ENCODE data around the gene SELENOO. TPM values are rescaled to one million over a fixed set of nuclear protein-coding genes. Genes with fewer than 3 reads are reported as not detected.

SELENOO gene
- total and polyA plus RNA-seq, 2 experiments from 2014 or later, result 31.6 to 37.7 TPM

GRCh38 chr22:50243685-50244419 lies 43.0 kb downstream of the SELENOO start:
- H3K9me3 ChIP-seq (ENCODE audit: low read depth), result no peaks in the 10 kb centered on the region
- peaks cover 15% of the 10 kb centered on the region for H4K20me1 ChIP-seq (ENCODE audit: insufficient read depth, poor library complexity, severe bottlenecking)
- H3K27ac ChIP-seq, result peak overlapping the region; percentile 98
- no peaks in the 10 kb centered on the region for H3K36me3 ChIP-seq (replicated peaks; ENCODE audit: insufficient read depth, low read depth)
- no peak for DNase-seq (ENCODE audit: low spot score)
- WGBS (ENCODE audit: low lambda C conversion rate, missing lambda C conversion rate), result 55% methylated on average over 27 of the region's 27 CpGs
- peaks cover 78% of the 10 kb centered on the region for H3K79me2 ChIP-seq
- no peaks in the 10 kb centered on the region for H3K27me3 ChIP-seq
- peak overlapping the region; percentile 92 for H2AFZ ChIP-seq
- H3K9me2 ChIP-seq (replicated peaks; ENCODE audit: insufficient read depth), result no peaks in the 10 kb centered on the region
- no peak for TF ChIP-seq CTCF (IDR thresholded peaks at IDR 0.05; ENCODE audit: poor library complexity)
- TF ChIP-seq EZH2phosphoT487 (IDR thresholded peaks at IDR 0.05; ENCODE audit: low read depth, severe bottlenecking, unreplicated experiment), result no peak
- TF ChIP-seq EZH2 (IDR thresholded peaks at IDR 0.05; ENCODE audit: borderline replicate concordance), result no peak
- peak overlapping the region; percentile 74 for H3K4me3 ChIP-seq
- H3K4me1 ChIP-seq (ENCODE audit: insufficient read depth), result peaks cover 28% of the 10 kb centered on the region
- H3K4me2 ChIP-seq, result peak overlapping the region; percentile 95

- Histone ChIP-seq H4K20me1 (ENCODE audit: insufficient read depth, poor library complexity, severe bottlenecking) (peaks cover 15% of the 10 kb centered on the region), H3K9me3 (ENCODE audit: low read depth) (no peaks in the 10 kb centered on the region), H3K4me3 (peak within 1 kb of the TSS; percentile 74), H3K36me3 (replicated peaks; ENCODE audit: insufficient read depth, low read depth) (no peaks in the 10 kb centered on the region), H3K4me2 (peak within 1 kb of the TSS; percentile 95), H3K9me2 (replicated peaks; ENCODE audit: insufficient read depth) (no peaks in the 10 kb centered on the region), H3K27ac (peak within 1 kb of the TSS; percentile 98), H3K4me1 (ENCODE audit: insufficient read depth) (peaks cover 29% of the 10 kb centered on the region), H2AFZ (peak within 1 kb of the TSS; percentile 92), H3K27me3 (no peaks in the 10 kb centered on the region), H3K79me2 (peaks cover 75% of the 10 kb centered on the region)
- WGBS (ENCODE audit: low lambda C conversion rate, missing lambda C conversion rate), result 1% methylated on average over 72 of the region's 76 CpGs
- TF ChIP-seq EZH2 (IDR thresholded peaks at IDR 0.05; ENCODE audit: borderline replicate concordance) (no peak), EZH2phosphoT487 (IDR thresholded peaks at IDR 0.05; ENCODE audit: low read depth, severe bottlenecking, unreplicated experiment) (no peak), CTCF (IDR thresholded peaks at IDR 0.05; ENCODE audit: poor library complexity) (peak; percentile 19)
- DNase-seq (ENCODE audit: low spot score), result peak; percentile 97
Observed at GRCh38 chr22:50244420-50245213, 43.8 kb downstream of the SELENOO start, which contains the start of gene TUBGCP6. TUBGCP6 (minus strand) TSS chr22:50245023; CDS start chr22:50244459, 564 bp downstream.

- Histone ChIP-seq H4K20me1 (ENCODE audit: insufficient read depth, poor library complexity, severe bottlenecking) (peaks cover 15% of the 10 kb centered on the region), H3K27me3 (no peaks in the 10 kb centered on the region), H2AFZ (peak overlapping the region; percentile 26), H3K9me2 (replicated peaks; ENCODE audit: insufficient read depth) (no peaks in the 10 kb centered on the region), H3K9me3 (ENCODE audit: low read depth) (no peaks in the 10 kb centered on the region), H3K79me2 (peaks cover 73% of the 10 kb centered on the region), H3K4me1 (ENCODE audit: insufficient read depth) (peaks cover 37% of the 10 kb centered on the region), H3K27ac (peak overlapping the region; percentile 98), H3K4me3 (peak overlapping the region; percentile 56), H3K4me2 (peak overlapping the region; percentile 95), H3K36me3 (replicated peaks; ENCODE audit: insufficient read depth, low read depth) (no peaks in the 10 kb centered on the region)
- TF ChIP-seq EZH2 (IDR thresholded peaks at IDR 0.05; ENCODE audit: borderline replicate concordance) (no peak), EZH2phosphoT487 (IDR thresholded peaks at IDR 0.05; ENCODE audit: low read depth, severe bottlenecking, unreplicated experiment) (no peak), CTCF (IDR thresholded peaks at IDR 0.05; ENCODE audit: poor library complexity) (no peak)
- WGBS (ENCODE audit: low lambda C conversion rate, missing lambda C conversion rate), result 39% methylated on average over 22 of the region's 53 CpGs
- no peak for DNase-seq (ENCODE audit: low spot score)
Observed at GRCh38 chr22:50245214-50246072, 44.6 kb downstream of the SELENOO start.

Measured in hepatocyte (in vitro differentiated cells).